ENCODE results near the gene ZNF570. TPM values are rescaled to one million over a fixed set of nuclear protein-coding genes. Genes with fewer than 3 reads are reported as not detected.

ZNF570 gene
- total RNA-seq, 1 experiment from 2014 or later = not detected

- Mint-ChIP-seq H3K9me3 (ENCODE audit: unreplicated experiment) (peaks cover 21% of the 10 kb centered on the region), H3K27me3 (ENCODE audit: insufficient read depth, unreplicated experiment) (no peaks in the 10 kb centered on the region), H3K36me3 (ENCODE audit: insufficient read depth, unreplicated experiment) (no peaks in the 10 kb centered on the region), H3K4me1 (ENCODE audit: low read depth, unreplicated experiment) (no peaks in the 10 kb centered on the region), H3K27ac (ENCODE audit: unreplicated experiment) (no peak within 1 kb of the TSS), H3K4me3 (ENCODE audit: unreplicated experiment) (peak within 1 kb of the TSS; percentile 39)
- no peak for TF ChIP-seq CTCF (IDR thresholded peaks at IDR 0.05; ENCODE audit: insufficient read depth in 1 of 2, low read depth in 1 of 2, low read length in 1 of 2, severe bottlenecking in 1 of 2, unreplicated experiment in 1 of 2)
- Histone ChIP-seq H3K36me3 (ENCODE audit: control insufficient read depth, insufficient read depth, low read length) (no peaks in the 10 kb centered on the region), H3K9me3 (peaks cover 19% of the 10 kb centered on the region), H3K4me1 (no peaks in the 10 kb centered on the region), H3K27me3 (replicated peaks; ENCODE audit: control insufficient read depth, insufficient read depth, low read length) (no peaks in the 10 kb centered on the region), H3K4me3 (ENCODE audit: low read depth, low read length) (no peak within 1 kb of the TSS)
- intact Hi-C loops (cut with micrococcal nuclease; ENCODE audit: unreplicated experiment) = no loop called here
- no TSS peak for BruUV-seq (replicated peaks)
- POLR2A ChIA-PET = no interaction called here
- CTCF ChIA-PET = no interaction called here
- DNase-seq = peak in 1 of 2 experiments; percentile 47
Measured at GRCh38 chr19:37466798-37467607, 2.2 kb upstream of the ZNF570 start, which contains the start of gene ZNF569. ZNF569 (minus strand) TSS chr19:37467444; CDS start chr19:37444921, 22,523 bp downstream.

GRCh38 chr19:37467608-37468090, 1.5 kb upstream of the ZNF570 start:
- Histone ChIP-seq H3K27me3 (replicated peaks; ENCODE audit: control insufficient read depth, insufficient read depth, low read length) (no peaks in the 10 kb centered on the region), H3K4me1 (no peaks in the 10 kb centered on the region), H3K4me3 (ENCODE audit: low read depth, low read length) (no peak overlapping the region), H3K9me3 (peaks cover 19% of the 10 kb centered on the region), H3K36me3 (ENCODE audit: control insufficient read depth, insufficient read depth, low read length) (no peaks in the 10 kb centered on the region)
- BruUV-seq (replicated peaks) = no TSS peak
- ChIA-PET CTCF (no interaction called here), POLR2A (no interaction called here)
- intact Hi-C loops (cut with micrococcal nuclease; ENCODE audit: unreplicated experiment) = no loop called here
- Mint-ChIP-seq H3K27me3 (ENCODE audit: insufficient read depth, unreplicated experiment) (no peaks in the 10 kb centered on the region), H3K4me3 (ENCODE audit: unreplicated experiment) (no peak overlapping the region), H3K27ac (ENCODE audit: unreplicated experiment) (no peak overlapping the region), H3K4me1 (ENCODE audit: low read depth, unreplicated experiment) (no peaks in the 10 kb centered on the region), H3K9me3 (ENCODE audit: unreplicated experiment) (peaks cover 21% of the 10 kb centered on the region), H3K36me3 (ENCODE audit: insufficient read depth, unreplicated experiment) (no peaks in the 10 kb centered on the region)
- no peak for DNase-seq
- TF ChIP-seq CTCF (IDR thresholded peaks at IDR 0.05; ENCODE audit: insufficient read depth in 1 of 2, low read depth in 1 of 2, low read length in 1 of 2, severe bottlenecking in 1 of 2, unreplicated experiment in 1 of 2) = no peak

GRCh38 chr19:37470216-37470615, 1.1 kb downstream of the ZNF570 start:
- H3K4me1 ChIP-seq = no peaks in the 10 kb centered on the region
- no peaks in the 10 kb centered on the region for H3K36me3 Mint-ChIP-seq (ENCODE audit: insufficient read depth, unreplicated experiment)
- H3K4me1 Mint-ChIP-seq (ENCODE audit: low read depth, unreplicated experiment) = no peaks in the 10 kb centered on the region
- no peak overlapping the region for H3K27ac Mint-ChIP-seq (ENCODE audit: unreplicated experiment)
- no peak overlapping the region for H3K4me3 ChIP-seq (ENCODE audit: low read depth, low read length)
- H3K9me3 ChIP-seq = peaks cover 12% of the 10 kb centered on the region; the same call in 1 of the 2 replicates
- no peak overlapping the region for H3K4me3 Mint-ChIP-seq (ENCODE audit: unreplicated experiment)
- no peak for DNase-seq
- no peaks in the 10 kb centered on the region for H3K27me3 Mint-ChIP-seq (ENCODE audit: insufficient read depth, unreplicated experiment)
- BruUV-seq (replicated peaks) = no TSS peak
- peaks cover 12% of the 10 kb centered on the region for H3K9me3 Mint-ChIP-seq (ENCODE audit: unreplicated experiment)
- ChIA-PET POLR2A (no interaction called here), CTCF (no interaction called here)
- no peaks in the 10 kb centered on the region for H3K27me3 ChIP-seq (replicated peaks; ENCODE audit: control insufficient read depth, insufficient read depth, low read length)
- no peaks in the 10 kb centered on the region for H3K36me3 ChIP-seq (ENCODE audit: control insufficient read depth, insufficient read depth, low read length)
- TF ChIP-seq CTCF (IDR thresholded peaks at IDR 0.05; ENCODE audit: insufficient read depth in 1 of 2, low read depth in 1 of 2, low read length in 1 of 2, severe bottlenecking in 1 of 2, unreplicated experiment in 1 of 2) = no peak
- intact Hi-C loops (cut with micrococcal nuclease; ENCODE audit: unreplicated experiment) = no loop called here

Measured in Caco-2 (cell line).